ENCODE measurements around the gene COL9A2.
"Not testable (repeated sequence)": the region's sequence is repeated elsewhere in the genome, so short reads cannot be mapped to it uniquely, and the experiment has no call there.

The COL9A2 gene

DNA sequence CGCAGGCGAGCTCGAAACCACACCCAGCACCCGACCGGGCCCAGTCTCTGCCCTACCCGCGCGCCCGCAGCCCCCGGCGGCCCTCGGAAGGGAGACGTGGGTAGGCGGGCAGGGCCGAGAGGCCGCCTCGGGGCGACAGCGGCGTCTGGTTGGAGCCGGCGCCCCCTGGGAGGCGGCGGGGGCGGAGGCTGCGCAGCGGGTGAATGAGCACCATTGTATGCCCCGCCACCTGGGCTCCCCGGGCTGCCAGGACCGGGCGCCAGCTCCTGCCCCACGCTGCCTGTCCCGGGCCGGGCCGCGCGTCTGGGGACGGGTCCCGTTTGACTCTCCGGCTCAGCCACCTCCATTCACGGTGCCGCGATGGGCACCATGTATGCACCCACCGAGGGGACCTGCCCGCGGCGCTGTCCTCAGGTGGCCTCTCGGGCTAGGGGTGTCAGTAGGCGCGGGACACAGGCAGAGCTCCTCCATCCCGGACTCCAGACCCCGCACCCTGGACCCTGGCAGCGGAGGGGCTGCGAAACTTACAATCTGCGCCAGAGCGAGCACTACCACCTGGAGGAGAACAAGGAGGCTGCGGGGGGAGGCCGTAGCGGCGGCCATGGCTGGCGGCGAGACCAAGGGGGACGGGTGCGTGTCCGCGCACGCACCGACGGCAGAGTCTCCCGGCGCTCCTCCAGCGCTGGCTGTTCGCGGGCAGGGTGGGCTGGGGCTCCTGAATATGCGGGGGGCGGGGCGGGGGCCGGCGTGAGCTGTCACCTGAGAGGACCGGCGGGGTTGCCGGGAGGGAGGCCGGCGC, at the start of gene COL9A2:
Gene COL9A2, minus strand, starts transcription at position 692 of the 799 bp plus-strand sequence. Its CDS starts 89 bp downstream, at position 603.
- peak; percentile 62 to 94 (median 86) for DNase-seq
- intact Hi-C loops (cut with DNase I): loop anchor here (5.0 to 10.0 kb wide), 2 partner anchors 78 to 154 kb away; partner anchors contain the start of gene RLF

GRCh38 chr1:40363721-40364120, 46.6 kb upstream of the COL9A2 start:
- peak in 1 of 42 donors; percentile 25 for DNase-seq
- intact Hi-C loops (cut with DNase I): no loop called here

DNA sequence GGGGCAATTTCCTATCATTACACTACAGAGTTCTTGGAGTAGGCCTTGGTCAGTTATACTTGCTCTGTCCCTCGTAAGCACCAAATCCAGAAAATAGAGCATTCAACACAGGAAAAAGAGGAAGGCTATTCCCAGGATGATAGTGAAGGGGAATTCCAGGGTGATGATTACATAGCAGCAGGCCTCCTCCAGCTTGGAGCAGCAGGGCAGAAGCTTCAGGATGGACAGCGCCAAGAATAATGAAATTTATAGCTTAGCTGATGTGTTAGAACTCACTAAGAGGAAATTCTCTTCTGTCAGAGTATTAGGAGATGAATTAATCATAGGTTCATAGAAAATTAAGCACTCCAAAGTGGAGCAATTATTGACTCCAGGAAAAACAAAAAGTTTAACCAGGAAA, 45.6 kb upstream of the COL9A2 start:
- intact Hi-C loops (cut with DNase I): no loop called here
- no peak for DNase-seq

DNA sequence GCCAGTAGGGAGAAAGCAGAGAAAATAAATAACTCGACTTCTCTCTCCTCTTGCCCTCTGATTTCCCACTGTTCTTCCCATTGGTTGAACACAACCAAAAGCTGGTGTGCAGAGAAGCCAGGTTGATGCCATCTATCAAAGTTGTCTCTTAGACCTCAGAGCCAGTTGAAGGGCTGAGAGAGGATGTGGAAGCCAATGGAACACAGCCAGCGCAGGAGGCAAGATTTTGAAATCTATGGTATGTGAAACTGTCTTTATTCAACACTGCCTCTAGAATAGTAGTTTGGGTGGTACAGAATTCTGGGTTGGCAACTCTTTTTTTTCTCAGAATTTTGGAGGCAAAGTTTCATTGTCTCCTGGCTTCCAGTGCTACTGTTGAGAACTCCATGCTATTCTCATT, 45.1 kb upstream of the COL9A2 start:
- peak in 1 of 42 donors; percentile 18 for DNase-seq
- intact Hi-C loops (cut with DNase I): no loop called here

GRCh38 chr1:40361637-40362036, 44.6 kb upstream of the COL9A2 start:
- DNase-seq: peak in 1 of 42 donors; percentile 29
- intact Hi-C loops (cut with DNase I): no loop called here

GRCh38 chr1:40361201-40361600, 44.1 kb upstream of the COL9A2 start:
- peak in 1 of 42 donors; percentile 22 for DNase-seq
- intact Hi-C loops (cut with DNase I): no loop called here

GRCh38 chr1:40360631-40361030, 43.5 kb upstream of the COL9A2 start:
- peak in 1 of 42 donors; percentile 14 for DNase-seq
- intact Hi-C loops (cut with DNase I): no loop called here

DNA sequence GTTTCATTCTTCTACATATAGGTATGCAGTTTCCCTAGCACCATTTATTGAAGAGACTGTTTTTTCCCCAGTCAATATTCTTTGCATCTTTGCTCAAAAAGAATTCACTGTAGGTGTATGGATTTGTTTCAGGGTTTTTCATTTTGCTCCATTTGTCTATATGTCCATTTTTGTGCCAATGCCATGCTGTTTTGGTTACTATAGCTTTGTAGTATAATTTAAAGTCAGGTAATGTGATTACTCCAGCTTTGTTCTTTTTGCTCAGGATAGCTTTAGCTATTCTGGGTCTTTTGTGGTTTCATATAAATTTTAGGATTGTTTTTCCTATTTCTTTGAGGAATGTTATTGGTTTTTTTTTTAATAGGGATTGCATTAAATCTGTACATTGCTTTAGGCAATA, 40.5 kb upstream of the COL9A2 start:
- no peak for DNase-seq
- intact Hi-C loops (cut with DNase I): no loop called here

- DNase-seq: no peak
- intact Hi-C loops (cut with DNase I): no loop called here
Measured at GRCh38 chr1:40353082-40353481, 36.0 kb upstream of the COL9A2 start.

- no peak for DNase-seq
- intact Hi-C loops (cut with DNase I): no loop called here
Measured at GRCh38 chr1:40352126-40352525, 35.0 kb upstream of the COL9A2 start.

DNA sequence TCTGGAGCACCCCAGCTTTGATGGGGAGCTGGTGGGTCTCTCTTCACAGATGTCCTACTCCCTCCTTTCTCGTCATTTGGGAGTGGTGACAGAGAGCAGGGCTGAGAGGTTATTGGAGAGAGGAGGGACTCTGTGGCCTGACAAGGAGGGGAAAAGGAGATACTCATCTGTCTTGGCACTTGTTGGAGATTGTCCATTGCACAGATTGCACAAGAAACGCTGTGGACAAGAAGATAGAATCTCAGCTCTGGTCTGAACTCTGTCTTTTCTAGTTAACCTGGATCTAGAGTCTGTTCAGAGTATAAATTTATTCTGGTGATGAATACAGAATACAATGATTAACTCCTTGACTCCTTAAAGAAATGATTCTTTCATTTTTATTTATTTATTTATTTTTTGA, 34.0 kb upstream of the COL9A2 start:
- intact Hi-C loops (cut with DNase I): no loop called here
- no peak for DNase-seq

GRCh38 chr1:40350391-40350790, 33.3 kb upstream of the COL9A2 start:
- intact Hi-C loops (cut with DNase I): no loop called here
- DNase-seq: no peak

GRCh38 chr1:40344597-40344996, 27.5 kb upstream of the COL9A2 start:
- intact Hi-C loops (cut with DNase I): no loop called here

DNA sequence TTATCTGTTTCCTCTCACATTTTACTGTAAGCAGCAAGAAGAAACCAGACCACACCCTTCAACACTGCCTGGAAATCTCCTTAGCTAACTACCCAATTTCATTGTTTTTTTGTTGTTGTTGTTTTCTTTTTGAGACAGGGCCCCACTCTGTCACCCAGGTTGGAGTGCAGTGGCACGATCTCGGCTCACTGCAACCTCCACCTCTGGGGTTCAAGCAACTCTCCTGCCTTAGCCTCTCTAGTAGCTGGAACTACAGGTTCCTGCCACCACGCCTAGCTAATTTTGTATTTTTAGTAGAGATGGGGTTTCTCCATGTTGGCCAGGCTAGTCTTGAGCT, 25.3 kb upstream of the COL9A2 start:
- DNase-seq: peak in 1 of 42 donors; percentile 5
- intact Hi-C loops (cut with DNase I): not testable (repeated sequence)

More at GRCh38 chr1:40344597-40344996, 27.5 kb upstream of the COL9A2 start:
- DNase-seq: peak; percentile 9 to 82 (median 49)

GRCh38 chr1:40341491-40342380, 24.6 kb upstream of the COL9A2 start:
- intact Hi-C loops (cut with DNase I): no loop called here
- peak in 1 of 42 donors; percentile 7 for DNase-seq

DNA sequence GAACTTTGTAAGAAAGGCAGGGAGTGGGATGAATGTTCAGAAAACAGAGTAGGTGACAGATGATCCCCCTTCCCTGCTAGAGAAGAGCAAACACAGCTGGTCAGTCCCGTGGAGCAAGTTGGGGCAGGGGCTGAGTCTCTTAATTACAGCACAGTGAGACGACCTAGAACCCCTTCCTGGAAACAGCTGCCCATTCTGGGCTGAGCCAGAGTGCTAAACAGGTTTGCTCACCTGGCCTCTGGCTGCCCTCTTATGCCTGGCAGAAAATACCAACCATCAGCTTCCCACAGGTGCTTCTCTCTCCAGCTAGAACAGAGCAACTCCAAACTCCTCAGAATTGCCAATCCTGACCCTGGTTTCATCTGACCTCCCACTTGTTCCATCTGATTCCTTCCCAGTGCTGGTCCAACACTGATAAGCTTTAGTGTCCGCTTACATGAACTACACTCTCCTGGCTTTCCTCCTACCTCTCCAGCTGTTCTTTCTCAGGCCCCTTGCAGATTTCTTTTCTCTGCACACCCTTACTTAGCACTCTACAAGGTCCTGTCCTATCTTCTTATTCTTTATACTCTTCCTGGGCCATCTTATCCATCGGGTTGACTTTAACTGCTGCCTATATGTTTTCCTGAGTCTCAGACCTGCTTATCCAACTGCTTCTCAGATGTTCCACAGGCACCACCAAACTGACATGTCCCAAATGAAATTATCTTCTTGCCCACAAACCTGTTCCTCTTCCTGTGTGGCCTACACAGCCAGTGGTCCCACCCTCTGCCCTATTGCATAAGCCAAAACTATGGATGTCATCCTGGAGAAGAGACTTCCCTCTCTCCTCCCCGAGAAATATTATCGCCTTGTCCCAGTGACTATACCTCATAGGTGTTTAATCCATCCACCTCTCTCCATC, 22.6 kb upstream of the COL9A2 start:
- intact Hi-C loops (cut with DNase I): loop anchor here (5.0 kb wide), 1 partner anchor 197 kb away; no protein-coding TSS in a partner anchor

GRCh38 chr1:40338745-40339419, 21.8 kb upstream of the COL9A2 start:
- DNase-seq: peak; percentile 18 to 93 (median 84)
- intact Hi-C loops (cut with DNase I): loop anchor here (5.0 kb wide), 1 partner anchor 197 kb away; no protein-coding TSS in a partner anchor

More for the DNA sequence above, 22.6 kb upstream of the COL9A2 start:
- no peak for DNase-seq

- DNase-seq: peak in 1 of 42 donors; percentile 22
- intact Hi-C loops (cut with DNase I): loop anchor here (5.0 kb wide), 1 partner anchor 195 kb away; no protein-coding TSS in a partner anchor
Measured at GRCh38 chr1:40337443-40337842, 20.4 kb upstream of the COL9A2 start.

Data from head of caudate nucleus (tissue), 42 donors.